Esophagus muscularis mucosa (tissue), 4 donors: ENCODE data around the gene SORCS2. TPM values are rescaled to one million over a fixed set of nuclear protein-coding genes. Genes with fewer than 3 reads are reported as not detected.

Experiments
- DNase-seq: peaks from one replicate; pipeline ENCODE4 v3.0.0-alpha.2; 2017; ENCODE audit errors: extremely low spot score
- H3K27ac ChIP-seq, 4 donors: fragments of 200-600 bp; sonication (generic); replicated peaks in 1 of 4; 1 replicate in 3 of 4; 2 replicates in 1 of 4; pipeline ENCODE4 v1.5.1; 2016 to 2019; ENCODE audit warnings: mild to moderate bottlenecking in 1 of 4
- H3K27me3 ChIP-seq, 4 donors: fragments of 200-600 bp; sonication (generic); one replicate each; pipeline versions ENCODE4 v1.5.1 to v1.6.0; 2016 to 2019
- H3K36me3 ChIP-seq, 4 donors: fragments of 200-600 bp; sonication (generic); one replicate each; pipeline ENCODE4 v1.5.1; 2016 to 2019
- H3K4me1 ChIP-seq, 4 donors: fragments of 200-600 bp; sonication (generic); one replicate each; pipeline ENCODE4 v1.5.1; 2016 to 2019
- H3K4me3 ChIP-seq, 4 donors: fragments of 200-600 bp; sonication (generic); 1 replicate in 2 of 4; 2 replicates in 2 of 4; pipeline ENCODE4 v1.5.1; 2016 to 2019; ENCODE audit warnings: mild to moderate bottlenecking in 4 of 4, moderate library complexity in 1 of 4
- H3K9me3 ChIP-seq, 4 donors: fragments of 200-600 bp; sonication (generic); 1 replicate in 3 of 4; 2 replicates in 1 of 4; pipeline ENCODE4 v1.5.1; 2016 to 2019
- CTCF ChIP-seq, 3 experiments: fragments of 200-600 bp in 2 of 3; fragments of 450-650 bp in 1 of 3; sonication (generic) in 2 of 3; IDR thresholded peaks; one replicate each; pipeline ENCODE4 v1.5.1; 2017 to 2019; ENCODE audit warnings: antibody characterized with exemption in 3 of 3, mild to moderate bottlenecking in 2 of 3, moderate library complexity in 1 of 3
- EP300 ChIP-seq: sonication (generic); formaldehyde crosslinking; IDR thresholded peaks from one replicate; pipeline ENCODE4 v1.6.1; 2017; ENCODE audit warnings: antibody characterized with exemption
- POLR2A ChIP-seq: fragments of 450-650 bp; IDR thresholded peaks from one replicate; pipeline ENCODE4 v1.6.1; 2017; ENCODE audit warnings: antibody characterized with exemption, moderate library complexity, mild to moderate bottlenecking, low read depth
- POLR2AphosphoS5 ChIP-seq, 2 donors: sonication (generic); formaldehyde crosslinking; IDR thresholded peaks; one replicate each; pipeline ENCODE4 v1.6.1; 2017; ENCODE audit warnings: antibody characterized with exemption in 2 of 2
- WGBS: methylation state at CpG from one replicate; pipeline ENCODE4 v1.1.5; 2018; 5-methylcytosine and 5-hydroxymethylcytosine counted together
- intact Hi-C: fragments of 100-400 bp; cut with DNase I; formaldehyde crosslinking; loops from one replicate; pipeline ENCODE4 v1.15.1; 2023
- total RNA-seq, 4 donors: library from RNA; depleted of rRNA; stranded (reverse); fragments of >200 nt; gene quantifications; one replicate each; pipeline versions ENCODE4 v1.1.0 to v1.2.1, GENCODE V29; 2016

Gene SORCS2
- total RNA-seq, 4 donors from 2014 or later = 3.3 to 10.1 (median 4.3) TPM

DNA sequence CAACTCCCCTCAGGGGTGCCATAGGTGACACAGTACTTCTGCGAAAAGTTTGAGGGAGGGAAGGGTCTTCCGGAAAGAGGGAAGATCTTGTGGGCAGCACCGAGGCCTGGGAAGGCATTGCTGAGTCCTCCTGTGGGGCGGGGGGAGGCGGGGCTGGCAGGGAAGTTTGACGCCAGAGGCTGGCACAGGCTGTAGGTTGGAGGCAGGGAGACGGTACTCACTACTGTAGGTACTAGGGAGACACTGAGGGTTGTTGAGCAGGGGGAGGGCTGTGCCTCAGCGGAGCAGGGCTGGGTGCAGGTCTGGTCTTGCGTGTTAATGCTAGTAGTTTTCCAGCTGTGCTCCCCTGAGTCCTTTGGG lies 265.7 kb downstream of the SORCS2 start:
- Histone ChIP-seq H3K4me1 (peaks cover 0 to 24% (median 19%) of the 10 kb centered on the region in 4 donors), H3K27me3 (no peaks in the 10 kb centered on the region), H3K36me3 (no peaks in the 10 kb centered on the region), H3K4me3 (no peak overlapping the region), H3K9me3 (no peaks in the 10 kb centered on the region), H3K27ac (no peak overlapping the region)
- intact Hi-C loops = no loop called here
- DNase-seq = no peak
- no peak for TF ChIP-seq EP300
- TF ChIP-seq CTCF (IDR thresholded peaks at IDR 0.05) = no peak
- TF ChIP-seq POLR2AphosphoS5 (IDR thresholded peaks at IDR 0.05) = no peak
- TF ChIP-seq POLR2A = no peak
- 79% methylated on average over 6 of the region's 9 CpGs for WGBS

DNA sequence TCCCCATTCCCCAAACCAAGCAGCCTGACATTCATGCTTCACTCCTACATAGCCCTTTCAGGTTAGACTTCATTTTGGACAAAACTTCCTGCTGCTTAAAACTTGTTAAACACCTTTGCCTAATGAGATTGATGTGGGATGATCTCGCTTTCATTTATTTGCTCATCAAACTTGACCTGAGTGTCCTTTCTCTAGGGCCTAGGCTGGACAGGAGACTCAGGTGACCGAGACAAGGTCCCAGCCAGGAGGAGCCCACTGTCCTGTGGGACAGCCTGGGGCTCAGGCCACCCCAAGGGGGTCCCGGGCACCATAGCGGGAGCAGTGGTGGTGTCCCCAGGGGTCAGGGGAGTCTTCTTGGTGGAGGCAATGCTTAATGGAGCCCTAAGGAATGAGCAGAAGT lies 266.1 kb downstream of the SORCS2 start:
- DNase-seq = no peak
- H3K27ac ChIP-seq = no peak overlapping the region
- WGBS = 91% methylated on average over 4 of the region's 4 CpGs
- no peaks in the 10 kb centered on the region for H3K9me3 ChIP-seq
- TF ChIP-seq POLR2AphosphoS5 (IDR thresholded peaks at IDR 0.05) (no peak), POLR2A (no peak), EP300 (no peak), CTCF (IDR thresholded peaks at IDR 0.05) (no peak)
- H3K4me3 ChIP-seq = no peak overlapping the region
- H3K36me3 ChIP-seq = no peaks in the 10 kb centered on the region
- peaks cover 0 to 28% (median 23%) of the 10 kb centered on the region in 4 donors for H3K4me1 ChIP-seq
- no peaks in the 10 kb centered on the region for H3K27me3 ChIP-seq
- intact Hi-C loops = no loop called here

DNA sequence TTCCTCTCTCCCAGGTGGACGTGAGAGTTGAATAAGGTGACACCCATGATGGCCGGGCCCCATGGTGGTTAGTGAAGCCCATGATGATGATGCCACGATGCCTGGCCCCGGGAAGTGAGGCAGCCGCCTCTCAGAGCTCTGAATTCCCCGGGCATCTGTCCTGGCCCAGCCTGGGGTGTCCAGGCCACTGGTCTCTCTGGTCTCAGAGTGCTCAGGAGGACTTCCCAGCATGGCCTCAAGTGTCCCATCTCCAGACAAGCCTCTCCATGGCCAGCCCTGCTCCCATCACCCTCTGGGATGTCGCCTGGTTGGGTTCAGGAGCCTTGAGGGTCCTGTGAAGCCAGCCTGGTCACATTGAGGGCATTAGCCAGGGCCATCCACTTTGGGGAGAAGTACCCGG lies 267.1 kb downstream of the SORCS2 start:
- H3K4me3 ChIP-seq = no peak overlapping the region
- no peaks in the 10 kb centered on the region for H3K9me3 ChIP-seq
- intact Hi-C loops = no loop called here
- no peak overlapping the region for H3K27ac ChIP-seq
- DNase-seq = no peak
- H3K36me3 ChIP-seq = no peaks in the 10 kb centered on the region
- H3K27me3 ChIP-seq = no peaks in the 10 kb centered on the region
- 94% methylated on average over 6 of the region's 8 CpGs for WGBS
- peaks cover 0 to 35% (median 29%) of the 10 kb centered on the region in 4 donors for H3K4me1 ChIP-seq
- no peak for TF ChIP-seq POLR2AphosphoS5 (IDR thresholded peaks at IDR 0.05)
- no peak for TF ChIP-seq CTCF (IDR thresholded peaks at IDR 0.05)
- TF ChIP-seq POLR2A = no peak
- no peak for TF ChIP-seq EP300

GRCh38 chr4:7460566-7460965 lies 268.2 kb downstream of the SORCS2 start:
- no peaks in the 10 kb centered on the region for H3K27me3 ChIP-seq
- TF ChIP-seq POLR2AphosphoS5 (IDR thresholded peaks at IDR 0.05) (no peak), EP300 (no peak), POLR2A (no peak), CTCF (IDR thresholded peaks at IDR 0.05) (no peak)
- peaks cover 0 to 35% (median 29%) of the 10 kb centered on the region in 4 donors for H3K4me1 ChIP-seq
- no peaks in the 10 kb centered on the region for H3K36me3 ChIP-seq
- H3K9me3 ChIP-seq = peaks cover 0 to under 1% (median under 1%) of the 10 kb centered on the region in 4 donors
- H3K27ac ChIP-seq = no peak overlapping the region
- H3K4me3 ChIP-seq = no peak overlapping the region
- no peak for DNase-seq
- WGBS = 61% methylated on average over 17 of the region's 17 CpGs
- intact Hi-C loops = loop anchor here (10.0 kb wide), 2 partner anchors 254 to 266 kb away; partner anchors contain the start of gene SORCS2

GRCh38 chr4:7461230-7461629 lies 268.9 kb downstream of the SORCS2 start:
- no peak overlapping the region for H3K4me3 ChIP-seq
- 68% methylated on average over 15 of the region's 17 CpGs for WGBS
- no peak for TF ChIP-seq POLR2A
- TF ChIP-seq CTCF (IDR thresholded peaks at IDR 0.05) = no peak
- no peak for TF ChIP-seq POLR2AphosphoS5 (IDR thresholded peaks at IDR 0.05)
- TF ChIP-seq EP300 = no peak
- H3K4me1 ChIP-seq = peaks cover 0 to 35% (median 29%) of the 10 kb centered on the region in 4 donors
- no peak for DNase-seq
- H3K27ac ChIP-seq = no peak overlapping the region
- intact Hi-C loops = loop anchor here (10.0 kb wide), 2 partner anchors 254 to 266 kb away; partner anchors contain the start of gene SORCS2
- H3K36me3 ChIP-seq = no peaks in the 10 kb centered on the region
- no peaks in the 10 kb centered on the region for H3K27me3 ChIP-seq
- H3K9me3 ChIP-seq = peaks cover 0 to 7% (median 7%) of the 10 kb centered on the region in 4 donors
